Measurements from ENCODE around the gene CATSPERZ.

The CATSPERZ gene

GRCh38 chr11:64330888-64331287 lies 30.7 kb downstream of the CATSPERZ start:
- H3K27me3 ChIP-seq (ENCODE audit: insufficient read depth, low read length, poor library complexity, severe bottlenecking), result no peaks in the 10 kb centered on the region
- no peak overlapping the region for H3K4me2 ChIP-seq (ENCODE audit: low read depth, low read length, poor library complexity, severe bottlenecking)
- H3K9me2 ChIP-seq (replicated peaks; ENCODE audit: low read depth, low read length), result no peaks in the 10 kb centered on the region
- no peaks in the 10 kb centered on the region for H3K9me3 ChIP-seq (ENCODE audit: insufficient read depth, low read depth, low read length)
- no peak overlapping the region for H3K4me3 ChIP-seq (ENCODE audit: low read length, poor library complexity, severe bottlenecking)
- H3F3A ChIP-seq (ENCODE audit: low read depth), result no peaks in the 10 kb centered on the region
- no peak overlapping the region for H2AFZ ChIP-seq (ENCODE audit: low read length)
- no peaks in the 10 kb centered on the region for H3K4me1 ChIP-seq (ENCODE audit: insufficient read depth, low read length, poor library complexity, severe bottlenecking)
- H4K20me1 ChIP-seq (ENCODE audit: insufficient read depth, low read length, poor library complexity, severe bottlenecking), result no peaks in the 10 kb centered on the region
- H3K79me2 ChIP-seq (ENCODE audit: insufficient read depth, low read length), result no peaks in the 10 kb centered on the region
- no peak overlapping the region for H3K9ac ChIP-seq (ENCODE audit: low read depth, low read length, poor library complexity, severe bottlenecking)
- TF ChIP-seq EZH2phosphoT487 (IDR thresholded peaks at IDR 0.05; ENCODE audit: borderline replicate concordance), result no peak
- no peak for TF ChIP-seq CTCF (conservative IDR thresholded peaks at IDR 0.05; ENCODE audit: low read length)
- H3K36me3 ChIP-seq (ENCODE audit: insufficient read depth, low read length), result no peaks in the 10 kb centered on the region

- Histone ChIP-seq H3F3A (ENCODE audit: low read depth) (no peaks in the 10 kb centered on the region), H3K9me2 (replicated peaks; ENCODE audit: low read depth, low read length) (no peaks in the 10 kb centered on the region), H2AFZ (ENCODE audit: low read length) (no peak overlapping the region), H3K9ac (ENCODE audit: low read depth, low read length, poor library complexity, severe bottlenecking) (peak overlapping the region; percentile 5), H3K79me2 (ENCODE audit: insufficient read depth, low read length) (no peaks in the 10 kb centered on the region), H3K4me3 (ENCODE audit: low read length, poor library complexity, severe bottlenecking) (no peak overlapping the region), H3K4me1 (ENCODE audit: insufficient read depth, low read length, poor library complexity, severe bottlenecking) (no peaks in the 10 kb centered on the region), H3K9me3 (ENCODE audit: insufficient read depth, low read depth, low read length) (no peaks in the 10 kb centered on the region), H4K20me1 (ENCODE audit: insufficient read depth, low read length, poor library complexity, severe bottlenecking) (no peaks in the 10 kb centered on the region), H3K27me3 (ENCODE audit: insufficient read depth, low read length, poor library complexity, severe bottlenecking) (no peaks in the 10 kb centered on the region), H3K36me3 (ENCODE audit: insufficient read depth, low read length) (no peaks in the 10 kb centered on the region), H3K4me2 (ENCODE audit: low read depth, low read length, poor library complexity, severe bottlenecking) (no peak overlapping the region)
- peak; percentile 64 for TF ChIP-seq CTCF (conservative IDR thresholded peaks at IDR 0.05; ENCODE audit: low read length)
- no peak for TF ChIP-seq EZH2phosphoT487 (IDR thresholded peaks at IDR 0.05; ENCODE audit: borderline replicate concordance)
These were observed 31.6 kb downstream of the CATSPERZ start for GRCh38 chr11:64331569-64332371.

DNA sequence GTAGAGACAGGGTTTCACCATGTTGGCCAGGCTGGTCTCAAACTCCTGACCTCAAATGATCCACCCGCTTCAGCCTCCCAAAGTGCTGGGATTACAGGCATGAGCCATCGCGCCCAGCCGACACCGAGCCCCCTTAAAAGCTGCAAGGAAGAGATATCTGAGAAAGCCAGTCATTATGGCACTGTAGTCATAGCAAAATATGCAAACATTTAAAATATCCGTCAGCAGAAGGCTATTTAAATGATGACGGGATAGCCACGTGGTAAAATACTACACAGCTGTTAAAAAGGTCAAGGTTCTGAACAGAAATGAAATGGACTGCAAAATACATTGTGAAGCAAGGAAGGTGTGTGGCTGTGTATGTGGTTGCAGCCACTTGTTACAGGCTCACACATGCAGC lies 33.4 kb downstream of the CATSPERZ start:
- H3K9me3 ChIP-seq (ENCODE audit: insufficient read depth, low read depth, low read length), result no peaks in the 10 kb centered on the region
- no peaks in the 10 kb centered on the region for H3K36me3 ChIP-seq (ENCODE audit: insufficient read depth, low read length)
- H3K4me2 ChIP-seq (ENCODE audit: low read depth, low read length, poor library complexity, severe bottlenecking), result no peak overlapping the region
- H3K4me3 ChIP-seq (ENCODE audit: low read length, poor library complexity, severe bottlenecking), result no peak overlapping the region
- H3K4me1 ChIP-seq (ENCODE audit: insufficient read depth, low read length, poor library complexity, severe bottlenecking), result no peaks in the 10 kb centered on the region
- H3K9me2 ChIP-seq (replicated peaks; ENCODE audit: low read depth, low read length), result no peaks in the 10 kb centered on the region
- no peaks in the 10 kb centered on the region for H3K27me3 ChIP-seq (ENCODE audit: insufficient read depth, low read length, poor library complexity, severe bottlenecking)
- no peaks in the 10 kb centered on the region for H4K20me1 ChIP-seq (ENCODE audit: insufficient read depth, low read length, poor library complexity, severe bottlenecking)
- no peaks in the 10 kb centered on the region for H3K79me2 ChIP-seq (ENCODE audit: insufficient read depth, low read length)
- no peak overlapping the region for H3K9ac ChIP-seq (ENCODE audit: low read depth, low read length, poor library complexity, severe bottlenecking)
- H3F3A ChIP-seq (ENCODE audit: low read depth), result no peaks in the 10 kb centered on the region
- TF ChIP-seq EZH2phosphoT487 (IDR thresholded peaks at IDR 0.05; ENCODE audit: borderline replicate concordance), result no peak
- H2AFZ ChIP-seq (ENCODE audit: low read length), result no peak overlapping the region
